T-cell (primary cell): ENCODE measurements around the gene IBTK. TPM values are rescaled to one million over a fixed set of nuclear protein-coding genes. Genes with fewer than 3 reads are reported as not detected.

Experiments
- ATAC-seq, 4 experiments: fragments of 200-7000 bp in 3 of 4; fragments of 150-1000 bp in 1 of 4; cut with Tn5 transposase; replicated peaks in 1 of 4; 1 replicate in 3 of 4; 2 replicates in 1 of 4; pipeline ENCODE4 v1.10.0; 2021; ENCODE audit warnings: moderate library complexity in 3 of 4, mild to moderate bottlenecking in 2 of 4, moderate number of reproducible peaks in 1 of 4
- CTCF ChIA-PET, 2 donors: fragments of 300-600 bp; sonication (Branson Sonifier 250); formaldehyde crosslinking; loops; one replicate each; lab custom pipeline; 2022; ENCODE audit warnings: antibody characterized with exemption in 2 of 2; lab: Charles Lee
- POLR2A ChIA-PET, 2 donors: fragments of 300-600 bp; sonication (Branson Sonifier 250); formaldehyde crosslinking; loops; one replicate each; lab custom pipeline; 2022; ENCODE audit warnings: antibody characterized with exemption in 2 of 2; lab: Charles Lee
- DNase-seq, 35 experiments: peaks; one replicate each; pipeline versions ENCODE4 v3.0.0 to v3.0.0-alpha.2; 2013 to 2023
- H3K27ac ChIP-seq: one replicate; pipeline ENCODE4 v1.5.1; 2013; ENCODE audit warnings: low read length
- H3K27me3 ChIP-seq, 2 experiments: replicated peaks in 1 of 2; 1 replicate in 1 of 2; 2 replicates in 1 of 2; pipeline versions ENCODE4 v1.6.1 to v1.7.0; 2013; ENCODE audit warnings: low read length in 1 of 2, mixed read lengths in 1 of 2; ENCODE audit not compliant: control insufficient read depth in 2 of 2, insufficient read depth in 2 of 2; ENCODE audit errors: extremely low read depth in 1 of 2
- H3K36me3 ChIP-seq, 2 donors: 1 replicate in 1 of 2; 2 replicates in 1 of 2; pipeline versions ENCODE4 v1.6.1 to v1.7.0; 2013; ENCODE audit warnings: low read length in 1 of 2; ENCODE audit not compliant: control insufficient read depth in 2 of 2, insufficient read depth in 1 of 2; ENCODE audit errors: extremely low read depth in 1 of 2
- H3K4me1 ChIP-seq, 2 experiments: 1 replicate in 1 of 2; 2 replicates in 1 of 2; pipeline versions ENCODE4 v1.6.1 to v1.7.0; 2013; ENCODE audit warnings: low read length in 2 of 2, mixed read lengths in 1 of 2; ENCODE audit not compliant: insufficient read depth in 2 of 2, control insufficient read depth in 1 of 2; ENCODE audit errors: extremely low read depth in 1 of 2
- H3K4me3 ChIP-seq, 2 donors: 1 replicate in 1 of 2; 2 replicates in 1 of 2; pipeline versions ENCODE4 v1.5.1 to v1.7.0; 2013; ENCODE audit warnings: mild to moderate bottlenecking in 2 of 2, low read length in 1 of 2, moderate library complexity in 1 of 2; ENCODE audit not compliant: control insufficient read depth in 1 of 2; ENCODE audit errors: extremely low read depth in 1 of 2
- H3K9me3 ChIP-seq: 2 replicates; pipeline ENCODE4 v1.7.0; 2013
- H3K27ac Mint-ChIP-seq, 2 donors: one replicate each; pipeline ENCODE4 v1.8.0; 2020 to 2021; ENCODE audit warnings: mild to moderate bottlenecking in 2 of 2, mixed read lengths in 2 of 2
- H3K27me3 Mint-ChIP-seq, 2 donors: one replicate each; pipeline ENCODE4 v1.8.0; 2021 to 2022; ENCODE audit warnings: mixed read lengths in 2 of 2
- H3K36me3 Mint-ChIP-seq: one replicate; pipeline ENCODE4 v1.8.0; 2021; ENCODE audit warnings: mixed read lengths
- H3K4me1 Mint-ChIP-seq, 3 donors: one replicate each; pipeline ENCODE4 v1.8.0; 2020 to 2022; ENCODE audit warnings: mixed read lengths in 3 of 3, mild to moderate bottlenecking in 1 of 3
- H3K4me3 Mint-ChIP-seq, 3 donors: one replicate each; pipeline ENCODE4 v1.8.0; 2020 to 2022; ENCODE audit warnings: mild to moderate bottlenecking in 3 of 3, mixed read lengths in 3 of 3, moderate library complexity in 3 of 3
- H3K9me3 Mint-ChIP-seq, 3 donors: one replicate each; pipeline ENCODE4 v1.8.0; 2020 to 2022; ENCODE audit warnings: mixed read lengths in 3 of 3
- WGBS: methylation state at CpG from one replicate; pipeline ENCODE4 v1.1.5; 2013; ENCODE audit warnings: missing lambda C conversion rate; ENCODE audit not compliant: insufficient coverage; 5-methylcytosine and 5-hydroxymethylcytosine counted together
- total RNA-seq, 35 experiments: library from RNA in 6 of 35; stranded (reverse) in 6 of 35; fragments of 120-200 nt in 1 of 35; gene quantifications; one replicate each; pipeline versions ENCODE4 v1.2.1 to v1.2.4 and lab custom pipeline; 2013 to 2026

Gene IBTK
- total RNA-seq, 5 donors from 2014 or later (not counting 1 experiment from before 2014, with no cell fraction given), result 19.2 to 21.9 (median 20.7) TPM

- no peaks in the 10 kb centered on the region for H3K27me3 ChIP-seq
- no peak overlapping the region for H3K27ac ChIP-seq
- no peak overlapping the region for H3K27ac Mint-ChIP-seq
- H3K27me3 Mint-ChIP-seq, result no peaks in the 10 kb centered on the region
- ATAC-seq, result no peak
- no CpG with 5 or more reads among the region's 2 CpGs for WGBS
- CTCF ChIA-PET, result no interaction called here
- peaks cover 44% of the 10 kb centered on the region for H3K36me3 Mint-ChIP-seq
- H3K9me3 Mint-ChIP-seq, result no peaks in the 10 kb centered on the region
- peaks cover 8 to 32% of the 10 kb centered on the region in 2 donors for H3K36me3 ChIP-seq
- H3K4me3 Mint-ChIP-seq, result no peak overlapping the region
- no peak overlapping the region for H3K4me3 ChIP-seq
- H3K4me1 ChIP-seq, result no peaks in the 10 kb centered on the region
- POLR2A ChIA-PET, result no interaction called here
- no peaks in the 10 kb centered on the region for H3K9me3 ChIP-seq
- DNase-seq, result no peak
- H3K4me1 Mint-ChIP-seq, result no peaks in the 10 kb centered on the region
These were observed 69.3 kb downstream of the IBTK start for GRCh38 chr6:82178077-82178758.

- ChIA-PET POLR2A (interaction anchor here (0.6 to 0.7 kb wide), 4 partner anchors 9 to 1337 kb away, joined by 3 to 4 read pairs (median 4); no protein-coding TSS in a partner anchor), CTCF (interaction anchor here (0.6 to 1.0 kb wide), 2 partner anchors 17 to 50 kb away, joined by 3 read pairs; no protein-coding TSS in a partner anchor)
- H3K27ac ChIP-seq, result no peak overlapping the region
- no peak overlapping the region for H3K27ac Mint-ChIP-seq
- no peak overlapping the region for H3K4me3 Mint-ChIP-seq
- H3K9me3 ChIP-seq, result no peaks in the 10 kb centered on the region
- no peaks in the 10 kb centered on the region for H3K4me1 ChIP-seq
- H3K9me3 Mint-ChIP-seq, result no peaks in the 10 kb centered on the region
- DNase-seq, result no peak
- H3K36me3 Mint-ChIP-seq, result peaks cover 47% of the 10 kb centered on the region
- H3K36me3 ChIP-seq, result peaks cover 12 to 36% of the 10 kb centered on the region in 2 donors
- H3K27me3 Mint-ChIP-seq, result no peaks in the 10 kb centered on the region
- H3K27me3 ChIP-seq, result no peaks in the 10 kb centered on the region
- no peaks in the 10 kb centered on the region for H3K4me1 Mint-ChIP-seq
- ATAC-seq, result no peak
- WGBS, result no CpG with 5 or more reads among the region's 1 CpG
- no peak overlapping the region for H3K4me3 ChIP-seq
These were observed 70.9 kb downstream of the IBTK start for GRCh38 chr6:82176616-82177015.

- no peak overlapping the region for H3K27ac ChIP-seq
- peaks cover 9 to 20% of the 10 kb centered on the region in 2 donors for H3K36me3 ChIP-seq
- H3K4me1 ChIP-seq, result no peaks in the 10 kb centered on the region
- H3K9me3 ChIP-seq, result no peaks in the 10 kb centered on the region
- ChIA-PET POLR2A (no interaction called here), CTCF (no interaction called here)
- H3K4me3 ChIP-seq, result no peak overlapping the region
- WGBS, result 96% methylated on average over 2 of the region's 5 CpGs
- peaks cover 55% of the 10 kb centered on the region for H3K36me3 Mint-ChIP-seq
- H3K4me3 Mint-ChIP-seq, result no peak overlapping the region
- no peaks in the 10 kb centered on the region for H3K4me1 Mint-ChIP-seq
- DNase-seq (no peak), ATAC-seq (no peak)
- no peak overlapping the region for H3K27ac Mint-ChIP-seq
- H3K27me3 Mint-ChIP-seq, result no peaks in the 10 kb centered on the region
- H3K9me3 Mint-ChIP-seq, result no peaks in the 10 kb centered on the region
- H3K27me3 ChIP-seq, result no peaks in the 10 kb centered on the region
These were observed 75.0 kb downstream of the IBTK start for GRCh38 chr6:82172594-82172993.

DNA sequence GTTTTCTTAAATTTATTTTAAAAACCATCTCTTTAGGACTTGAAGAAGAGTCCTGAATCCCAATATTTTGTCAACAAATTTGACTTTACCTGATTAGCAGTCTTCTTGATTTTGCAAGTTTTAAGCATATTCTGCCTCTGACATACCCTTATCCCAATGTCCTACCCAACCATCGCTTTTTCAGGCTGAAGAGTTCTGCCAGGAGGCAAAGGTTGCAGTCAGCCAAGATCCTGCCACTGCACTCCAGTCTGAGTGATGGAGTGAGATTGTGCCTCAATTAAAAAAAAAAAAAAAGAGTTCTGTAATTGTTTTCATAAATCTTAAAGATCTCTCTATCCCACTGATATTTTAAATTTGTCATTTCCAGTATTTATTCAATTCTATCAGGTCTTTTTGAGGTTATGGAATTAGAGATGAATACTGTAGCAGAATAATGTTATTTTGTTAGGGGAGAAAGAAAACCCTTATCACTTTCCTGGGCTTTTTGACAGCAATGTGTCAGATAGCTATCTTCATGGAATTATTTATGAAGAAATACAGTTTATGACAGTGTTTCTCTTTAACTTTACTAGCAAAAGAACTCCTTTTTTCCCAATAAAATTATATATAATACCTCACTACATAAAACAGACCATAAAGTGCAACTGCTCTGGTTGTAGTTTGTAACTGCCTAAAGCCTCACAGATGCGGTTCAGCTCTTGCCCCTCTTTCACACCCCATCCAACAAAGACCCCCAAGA lies 78.2 kb downstream of the IBTK start:
- ChIA-PET POLR2A (no interaction called here), CTCF (interaction anchor here in 1 of 2 donors (0.5 kb wide), 1 partner anchor 23 kb away, joined by 4 read pairs; no protein-coding TSS in a partner anchor)
- Mint-ChIP-seq H3K27me3 (no peaks in the 10 kb centered on the region), H3K9me3 (no peaks in the 10 kb centered on the region), H3K36me3 (peaks cover 64% of the 10 kb centered on the region), H3K27ac (no peak overlapping the region), H3K4me3 (no peak overlapping the region), H3K4me1 (no peaks in the 10 kb centered on the region)
- Histone ChIP-seq H3K36me3 (peaks cover 9 to 20% of the 10 kb centered on the region in 2 donors), H3K27ac (no peak overlapping the region), H3K4me3 (no peak overlapping the region), H3K9me3 (no peaks in the 10 kb centered on the region), H3K4me1 (no peaks in the 10 kb centered on the region), H3K27me3 (no peaks in the 10 kb centered on the region)
- DNase-seq, result no peak
- WGBS, result 100% methylated on average over 1 of the region's 2 CpGs
- ATAC-seq, result no peak

DNA sequence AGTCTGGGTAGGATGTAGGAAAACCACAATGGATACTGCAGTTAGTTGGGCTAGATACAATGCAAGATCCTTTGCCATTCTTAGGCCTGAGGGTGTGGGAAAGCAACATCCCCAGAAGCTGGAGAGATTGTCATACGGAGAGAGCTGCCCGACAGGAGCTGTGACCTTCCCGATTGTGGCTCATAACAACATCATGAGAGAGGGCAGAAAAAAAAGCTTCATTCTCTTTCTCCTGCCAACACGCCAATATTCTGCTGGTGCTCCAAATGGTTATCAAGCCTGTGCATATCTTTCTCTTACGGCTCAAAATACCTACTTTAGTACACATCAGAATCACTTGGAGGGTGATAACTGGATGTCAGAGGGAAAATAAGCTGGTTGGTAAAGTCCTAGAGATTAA lies 81.1 kb downstream of the IBTK start:
- Mint-ChIP-seq H3K36me3 (peaks cover 46% of the 10 kb centered on the region), H3K4me1 (no peaks in the 10 kb centered on the region), H3K27me3 (no peaks in the 10 kb centered on the region), H3K9me3 (no peaks in the 10 kb centered on the region), H3K4me3 (no peak overlapping the region), H3K27ac (no peak overlapping the region)
- no peak for ATAC-seq
- Histone ChIP-seq H3K27ac (no peak overlapping the region), H3K27me3 (no peaks in the 10 kb centered on the region), H3K36me3 (peaks cover 2 to 10% of the 10 kb centered on the region in 2 donors), H3K4me3 (no peak overlapping the region), H3K9me3 (no peaks in the 10 kb centered on the region), H3K4me1 (no peaks in the 10 kb centered on the region)
- CTCF ChIA-PET, result interaction anchor here in 1 of 2 donors (0.6 kb wide), 1 partner anchor 915 kb away, joined by 3 read pairs; no protein-coding TSS in a partner anchor
- WGBS, result 100% methylated on average over 3 of the region's 5 CpGs
- POLR2A ChIA-PET, result interaction anchor here in 1 of 2 donors (0.5 kb wide), 1 partner anchor 10 kb away, joined by 3 read pairs; no protein-coding TSS in a partner anchor
- no peak for DNase-seq

- WGBS, result 100% methylated on average over 1 of the region's 12 CpGs
- peaks cover under 1% of the 10 kb centered on the region for H3K36me3 Mint-ChIP-seq
- no peak overlapping the region for H3K27ac Mint-ChIP-seq
- Histone ChIP-seq H3K27me3 (no peaks in the 10 kb centered on the region), H3K36me3 (no peaks in the 10 kb centered on the region), H3K4me1 (no peaks in the 10 kb centered on the region), H3K9me3 (no peaks in the 10 kb centered on the region), H3K27ac (no peak overlapping the region), H3K4me3 (no peak overlapping the region)
- H3K27me3 Mint-ChIP-seq, result no peaks in the 10 kb centered on the region
- H3K4me1 Mint-ChIP-seq, result no peaks in the 10 kb centered on the region
- ATAC-seq (no peak), DNase-seq (no peak)
- H3K9me3 Mint-ChIP-seq, result peaks cover 0 to 2% (median 0%) of the 10 kb centered on the region in 3 donors
- ChIA-PET POLR2A (interaction anchor here in 1 of 2 donors (0.6 kb wide), 1 partner anchor 1911 kb away, joined by 4 read pairs; no protein-coding TSS in a partner anchor), CTCF (no interaction called here)
- H3K4me3 Mint-ChIP-seq, result no peak overlapping the region
These were observed 87.1 kb downstream of the IBTK start for GRCh38 chr6:82160255-82160990.
